CD4-positive, alpha-beta memory T cell (primary cell): ENCODE measurements around the gene CST6. TPM values are rescaled to one million over a fixed set of nuclear protein-coding genes. Genes with fewer than 3 reads are reported as not detected.
A peak's percentile ranks its signal among the peaks of the same experiment; 100 is the strongest.

ENCODE experiments used
- CTCF ChIA-PET: fragments of 350-600 bp; sonication (Branson Sonifier 250); formaldehyde crosslinking; loops from one replicate; lab custom pipeline; 2021; ENCODE audit warnings: inconsistent platforms; ENCODE audit not compliant: partially characterized antibody; lab: Charles Lee
- POLR2A ChIA-PET: fragments of 350-600 bp; sonication (Branson Sonifier 250); formaldehyde crosslinking; loops from one replicate; lab custom pipeline; 2021; ENCODE audit not compliant: partially characterized antibody; lab: Charles Lee
- DNase-seq, 5 donors: peaks; one replicate each; pipeline versions ENCODE4 v3.0.0 to v3.0.0-alpha.2; 2020 to 2022; ENCODE audit warnings: mixed read lengths in 1 of 5
- H3K27ac ChIP-seq: one replicate; pipeline ENCODE4 v1.7.0; 2013; ENCODE audit warnings: low read depth, low read length
- H3K27me3 ChIP-seq: 2 replicates; pipeline ENCODE4 v1.7.0; 2013; ENCODE audit warnings: mild to moderate bottlenecking, low read length, moderate library complexity; ENCODE audit not compliant: insufficient read depth
- H3K36me3 ChIP-seq: 2 replicates; pipeline ENCODE4 v1.7.0; 2013; ENCODE audit warnings: mild to moderate bottlenecking, low read length, moderate library complexity; ENCODE audit not compliant: insufficient read depth
- H3K4me1 ChIP-seq: 2 replicates; pipeline ENCODE4 v1.7.0; 2013; ENCODE audit warnings: mild to moderate bottlenecking, low read length, moderate library complexity; ENCODE audit not compliant: insufficient read depth
- H3K4me3 ChIP-seq, 2 donors: one replicate each; pipeline ENCODE4 v1.7.0; 2013; ENCODE audit warnings: low read length in 2 of 2, mild to moderate bottlenecking in 1 of 2
- H3K9me3 ChIP-seq, 2 donors: one replicate each; pipeline ENCODE4 v1.7.0; 2013; ENCODE audit warnings: low read length in 2 of 2, control low read depth in 1 of 2; ENCODE audit not compliant: control insufficient read depth in 1 of 2
- H3K27ac Mint-ChIP-seq, 7 donors: one replicate each; pipeline ENCODE4 v1.8.0; 2020 to 2021; ENCODE audit warnings: mixed read lengths in 7 of 7, mild to moderate bottlenecking in 6 of 7, inconsistent platforms in 3 of 7, moderate library complexity in 3 of 7
- H3K27me3 Mint-ChIP-seq, 2 donors: one replicate each; pipeline ENCODE4 v1.8.0; 2020 to 2021; ENCODE audit warnings: mixed read lengths in 2 of 2
- H3K36me3 Mint-ChIP-seq, 2 donors: one replicate each; pipeline ENCODE4 v1.8.0; 2020 to 2021; ENCODE audit warnings: mixed read lengths in 2 of 2, inconsistent platforms in 1 of 2, mild to moderate bottlenecking in 1 of 2
- H3K4me1 Mint-ChIP-seq, 4 donors: one replicate each; pipeline ENCODE4 v1.8.0; 2020 to 2021; ENCODE audit warnings: mixed read lengths in 4 of 4, mild to moderate bottlenecking in 1 of 4
- H3K4me3 Mint-ChIP-seq, 8 donors: one replicate each; pipeline ENCODE4 v1.8.0; 2020 to 2021; ENCODE audit warnings: mixed read lengths in 8 of 8, mild to moderate bottlenecking in 7 of 8, moderate library complexity in 6 of 8, inconsistent platforms in 3 of 8
- H3K9me3 Mint-ChIP-seq, 8 donors: one replicate each; pipeline ENCODE4 v1.8.0; 2020 to 2021; ENCODE audit warnings: mixed read lengths in 8 of 8, mild to moderate bottlenecking in 5 of 8, inconsistent platforms in 3 of 8, moderate library complexity in 1 of 8
- intact Hi-C: fragments of 100-400 bp; cut with micrococcal nuclease; formaldehyde crosslinking; loops from one replicate; pipeline ENCODE4 v1.15.1; 2023
- polyA plus RNA-seq, 2 donors: library from polyadenylated mRNA; unstranded; fragments of 300-500 nt; fragmentation: Illumina TruSeq; gene quantifications; one replicate each; pipeline ENCODE4 v1.2.3, GENCODE V29; 2021
- total RNA-seq, 2 experiments: library from RNA; stranded (reverse); gene quantifications; one replicate each; pipeline ENCODE4 v1.2.3, GENCODE V29; 2021

Gene CST6
- total and polyA plus RNA-seq, 4 experiments from 2014 or later: not detected

DNA sequence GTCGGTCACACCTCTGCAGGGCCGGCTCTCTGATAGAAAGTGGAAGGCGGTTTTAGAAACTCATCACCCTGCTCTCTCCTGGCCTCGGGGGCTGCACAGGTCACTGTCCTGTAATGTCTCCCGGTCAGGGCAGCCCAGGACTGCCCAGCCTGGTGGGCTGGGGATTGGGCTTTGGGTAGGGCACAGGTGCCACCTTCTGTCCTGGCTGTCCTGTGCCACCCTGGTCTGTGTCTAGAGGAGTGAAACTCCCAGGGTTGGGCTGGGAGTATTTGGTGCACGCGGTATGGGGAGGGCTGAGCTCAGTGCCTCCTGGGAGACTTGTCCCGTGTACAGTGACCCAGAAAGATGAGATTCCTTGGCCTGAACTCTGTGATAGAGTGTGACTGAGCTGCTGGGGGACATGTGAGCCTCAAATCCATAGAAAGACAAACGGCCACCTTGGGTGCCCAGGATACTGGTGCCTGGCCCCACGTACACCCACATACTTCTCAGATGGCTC is 32.5 kb upstream of the CST6 start:
- Mint-ChIP-seq H3K4me3 (no peak overlapping the region), H3K36me3 (peaks cover 15 to 36% of the 10 kb centered on the region in 2 donors), H3K27ac (no peak overlapping the region), H3K9me3 (no peaks in the 10 kb centered on the region), H3K4me1 (peaks cover 0 to 4% (median under 1%) of the 10 kb centered on the region in 4 donors), H3K27me3 (no peaks in the 10 kb centered on the region)
- H3K27ac ChIP-seq: no peak overlapping the region
- ChIA-PET CTCF (interaction anchor here (1.2 to 2.0 kb wide), 2 partner anchors 10 to 268 kb away, joined by 3 to 11 read pairs; partner anchors contain the start of gene KAT5), POLR2A (interaction anchor here (0.8 to 1.1 kb wide), 2 partner anchors 90 to 128 kb away, joined by 3 read pairs; no protein-coding TSS in a partner anchor)
- H3K9me3 ChIP-seq: no peaks in the 10 kb centered on the region
- intact Hi-C loops: no loop called here
- DNase-seq: peak in 1 of 5 donors; percentile 8
- no peaks in the 10 kb centered on the region for H3K4me1 ChIP-seq
- H3K36me3 ChIP-seq: peaks cover 24% of the 10 kb centered on the region
- no peak overlapping the region for H3K4me3 ChIP-seq
- no peaks in the 10 kb centered on the region for H3K27me3 ChIP-seq

GRCh38 chr11:65981101-65981740 is 30.6 kb upstream of the CST6 start:
- Histone ChIP-seq H3K36me3 (peaks cover 20% of the 10 kb centered on the region), H3K4me3 (no peak overlapping the region), H3K27ac (no peak overlapping the region), H3K4me1 (no peaks in the 10 kb centered on the region), H3K27me3 (no peaks in the 10 kb centered on the region), H3K9me3 (no peaks in the 10 kb centered on the region)
- ChIA-PET POLR2A (interaction anchor here (0.8 to 1.4 kb wide), 3 partner anchors 19 to 96 kb away, joined by 3 read pairs; partner anchors contain the start of gene SART1), CTCF (no interaction called here)
- H3K9me3 Mint-ChIP-seq: no peaks in the 10 kb centered on the region
- H3K4me1 Mint-ChIP-seq: peaks cover 0 to 2% (median 0%) of the 10 kb centered on the region in 4 donors
- intact Hi-C loops: no loop called here
- no peak overlapping the region for H3K4me3 Mint-ChIP-seq
- peak in 1 of 5 donors; percentile 16 for DNase-seq
- H3K27ac Mint-ChIP-seq: peak overlapping the region in 2 of 7 donors; percentile 50 to 63
- H3K36me3 Mint-ChIP-seq: peaks cover 8 to 27% of the 10 kb centered on the region in 2 donors
- H3K27me3 Mint-ChIP-seq: no peaks in the 10 kb centered on the region

DNA sequence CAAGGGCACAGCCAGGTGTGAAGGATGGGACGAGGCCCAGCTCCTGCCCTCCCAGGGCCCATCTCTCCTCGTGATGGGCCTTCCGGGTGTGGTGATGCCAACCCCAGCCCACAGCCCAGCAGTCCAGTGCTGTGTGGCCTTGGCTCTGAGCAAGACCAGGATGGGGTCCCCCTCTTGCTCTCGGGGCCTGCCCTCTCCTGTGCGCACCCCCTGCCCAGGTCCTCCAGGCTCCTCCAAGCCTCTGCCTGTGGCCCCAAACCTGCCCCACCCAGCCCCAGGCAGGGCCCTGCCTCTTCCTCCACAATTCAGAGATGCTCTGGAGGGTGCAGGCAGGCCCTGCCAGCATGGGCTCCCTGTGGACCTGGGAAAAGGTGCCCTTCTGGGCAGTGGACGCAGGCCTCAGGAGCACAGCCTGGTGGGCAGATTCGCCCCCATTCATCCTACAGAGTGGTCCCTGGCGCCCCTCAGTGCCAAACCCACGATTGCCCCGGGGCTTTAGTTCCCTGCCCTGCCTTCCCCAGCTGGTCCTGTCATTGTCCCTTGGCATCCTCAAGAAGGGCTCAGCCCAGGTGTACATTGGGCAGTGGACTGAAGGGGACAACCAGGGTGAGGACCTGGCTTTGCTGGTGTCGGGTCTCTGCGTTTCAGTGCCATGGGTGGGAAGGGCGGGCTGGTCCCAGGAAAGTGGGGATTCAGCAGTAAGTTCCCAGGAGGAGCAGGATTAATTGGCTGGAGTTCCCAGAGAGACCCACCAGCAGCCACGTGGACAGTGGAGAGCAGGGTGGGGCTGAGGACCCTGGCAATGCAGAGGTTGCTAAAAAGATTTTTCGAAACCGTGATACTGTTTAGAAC is 29.6 kb upstream of the CST6 start:
- ChIA-PET POLR2A (interaction anchor here (0.9 to 1.4 kb wide), 3 partner anchors 20 to 97 kb away, joined by 3 to 6 read pairs (median 3); partner anchors contain the start of gene SART1), CTCF (interaction anchor here (0.6 to 13.9 kb wide), 2 partner anchors 95 to 160 kb away, joined by 3 to 255 read pairs; partner anchors contain the start of genes CCDC85B and FIBP)
- Mint-ChIP-seq H3K9me3 (no peaks in the 10 kb centered on the region), H3K27me3 (no peaks in the 10 kb centered on the region), H3K36me3 (peaks cover 8 to 20% of the 10 kb centered on the region in 2 donors), H3K4me1 (peaks cover 0 to 2% (median 0%) of the 10 kb centered on the region in 4 donors), H3K27ac (no peak overlapping the region), H3K4me3 (no peak overlapping the region)
- Histone ChIP-seq H3K4me3 (no peak overlapping the region), H3K27me3 (no peaks in the 10 kb centered on the region), H3K36me3 (peaks cover 16% of the 10 kb centered on the region), H3K4me1 (no peaks in the 10 kb centered on the region), H3K27ac (no peak overlapping the region), H3K9me3 (no peaks in the 10 kb centered on the region)
- DNase-seq: peak in 1 of 5 donors; percentile 30
- intact Hi-C loops: no loop called here

DNA sequence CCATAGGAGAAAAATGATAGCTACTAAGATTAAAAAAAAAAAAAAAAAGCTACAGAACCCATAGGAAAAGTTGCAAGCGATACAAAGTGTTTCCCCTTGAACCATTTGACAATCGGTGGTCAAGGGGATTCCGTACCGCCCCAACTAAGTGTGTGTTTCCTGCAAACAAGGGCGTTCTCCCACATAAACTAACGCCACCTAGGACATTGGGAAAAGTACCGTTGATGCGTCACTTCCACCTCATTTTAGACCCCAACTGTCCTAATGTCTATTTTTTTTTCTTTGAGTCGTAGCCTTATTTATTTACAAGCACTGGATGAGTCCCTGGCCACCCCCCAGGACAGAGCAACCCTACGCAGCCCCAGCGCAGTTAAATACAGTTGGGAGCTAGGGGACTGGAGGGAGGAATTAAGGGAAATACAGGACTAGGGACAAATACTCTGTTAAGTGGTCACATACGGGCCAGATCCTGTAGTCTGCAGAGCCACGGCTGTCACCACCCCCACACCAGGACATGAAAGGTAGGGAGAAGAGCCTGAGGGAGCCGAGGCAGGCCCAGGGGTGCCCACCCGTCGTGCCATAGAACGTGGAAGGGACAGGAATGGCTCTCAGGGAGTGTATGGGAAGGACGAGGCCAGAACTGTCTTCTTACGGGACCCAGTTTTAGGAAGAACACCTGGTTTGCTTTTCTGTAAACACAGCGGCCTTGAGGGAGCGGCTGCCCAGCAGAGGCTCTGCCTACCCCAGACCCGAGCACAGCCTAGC is 28.8 kb upstream of the CST6 start:
- H3K27me3 ChIP-seq: no peaks in the 10 kb centered on the region
- no peak overlapping the region for H3K27ac ChIP-seq
- H3K36me3 Mint-ChIP-seq: peaks cover 8 to 16% of the 10 kb centered on the region in 2 donors
- POLR2A ChIA-PET: interaction anchor here (1.3 kb wide), 1 partner anchor 98 kb away, joined by 6 read pairs; no protein-coding TSS in a partner anchor
- CTCF ChIA-PET: interaction anchor here (0.6 to 13.9 kb wide), 4 partner anchors 9 to 203 kb away, joined by 3 to 255 read pairs (median 5); partner anchors contain the start of genes CCDC85B and FIBP
- H3K9me3 Mint-ChIP-seq: no peaks in the 10 kb centered on the region
- intact Hi-C loops: no loop called here
- peaks cover 8% of the 10 kb centered on the region for H3K36me3 ChIP-seq
- H3K27ac Mint-ChIP-seq: peak overlapping the region in 1 of 7 donors; percentile 29
- H3K4me1 Mint-ChIP-seq: peaks cover 0 to 2% (median 0%) of the 10 kb centered on the region in 4 donors
- DNase-seq: no peak
- H3K4me3 ChIP-seq: no peak overlapping the region
- H3K4me1 ChIP-seq: no peaks in the 10 kb centered on the region
- H3K4me3 Mint-ChIP-seq: no peak overlapping the region
- H3K27me3 Mint-ChIP-seq: no peaks in the 10 kb centered on the region
- H3K9me3 ChIP-seq: no peaks in the 10 kb centered on the region

DNA sequence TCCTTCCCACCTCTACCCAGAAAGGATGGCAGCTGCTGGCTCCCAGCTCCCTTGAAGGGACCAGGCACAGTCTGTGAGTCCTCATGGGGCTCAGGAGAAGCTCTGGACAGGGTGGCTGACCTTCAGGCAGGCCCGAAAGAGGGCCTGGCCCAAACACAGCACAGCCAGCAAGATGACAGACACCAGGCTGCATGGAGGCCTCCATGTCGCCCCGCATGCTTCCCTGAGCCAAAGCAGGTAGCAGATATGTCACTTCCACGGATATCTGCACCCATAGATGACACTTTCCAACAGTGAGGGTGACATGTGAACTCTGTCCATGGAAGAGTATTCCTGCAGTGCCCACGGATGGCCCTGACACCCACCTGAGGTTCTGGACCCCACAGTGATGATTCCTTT is 28.2 kb upstream of the CST6 start:
- Mint-ChIP-seq H3K4me3 (no peak overlapping the region), H3K27me3 (no peaks in the 10 kb centered on the region), H3K27ac (no peak overlapping the region), H3K4me1 (peaks cover 0 to 2% (median 0%) of the 10 kb centered on the region in 4 donors), H3K9me3 (no peaks in the 10 kb centered on the region), H3K36me3 (peaks cover 8 to 13% of the 10 kb centered on the region in 2 donors)
- intact Hi-C loops: no loop called here
- Histone ChIP-seq H3K36me3 (peaks cover 8% of the 10 kb centered on the region), H3K9me3 (no peaks in the 10 kb centered on the region), H3K27ac (no peak overlapping the region), H3K27me3 (no peaks in the 10 kb centered on the region), H3K4me1 (no peaks in the 10 kb centered on the region), H3K4me3 (no peak overlapping the region)
- CTCF ChIA-PET: interaction anchor here (0.6 to 13.9 kb wide), 3 partner anchors 8 to 204 kb away, joined by 3 to 255 read pairs (median 7); partner anchors contain the start of genes CCDC85B and FIBP
- POLR2A ChIA-PET: interaction anchor here (1.3 kb wide), 1 partner anchor 99 kb away, joined by 6 read pairs; no protein-coding TSS in a partner anchor
- DNase-seq: peak in 1 of 5 donors; percentile 3

DNA sequence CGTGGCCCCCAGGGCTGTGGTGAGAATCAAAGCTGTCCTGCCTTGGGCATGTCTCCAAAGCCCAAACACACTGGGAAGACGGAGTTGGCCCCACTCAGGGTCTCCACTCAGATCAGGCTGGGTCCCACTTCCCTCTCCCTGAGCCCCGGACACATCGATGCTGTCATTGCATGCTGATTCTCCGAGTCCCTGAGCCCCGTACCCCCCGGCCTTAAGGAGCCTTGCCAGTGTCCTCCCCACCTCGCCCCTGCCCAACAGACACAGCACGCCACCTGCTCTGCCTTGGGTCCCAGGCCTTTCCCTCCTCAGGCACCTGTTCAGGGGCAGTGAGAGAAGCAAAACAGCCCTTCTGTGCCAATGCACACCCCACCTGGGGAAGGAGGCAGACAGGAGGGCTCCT is 24.5 kb upstream of the CST6 start:
- Mint-ChIP-seq H3K4me1 (peaks cover 5 to 7% (median 6%) of the 10 kb centered on the region in 4 donors), H3K36me3 (peaks cover 0 to 3% of the 10 kb centered on the region in 2 donors), H3K9me3 (no peaks in the 10 kb centered on the region), H3K27ac (peak overlapping the region in 1 of 7 donors; percentile 77), H3K4me3 (no peak overlapping the region), H3K27me3 (no peaks in the 10 kb centered on the region)
- ChIA-PET CTCF (interaction anchor here (13.9 kb wide), 1 partner anchor 100 kb away, joined by 255 read pairs; the partner anchor contains the start of genes CCDC85B and FIBP), POLR2A (interaction anchor here (1.5 kb wide), 1 partner anchor 276 kb away, joined by 6 read pairs; the partner anchor contains the start of gene KAT5)
- Histone ChIP-seq H3K27ac (no peak overlapping the region), H3K27me3 (no peaks in the 10 kb centered on the region), H3K4me1 (peaks cover 6% of the 10 kb centered on the region), H3K9me3 (no peaks in the 10 kb centered on the region), H3K36me3 (no peaks in the 10 kb centered on the region), H3K4me3 (no peak overlapping the region)
- peak in 1 of 5 donors; percentile 29 for DNase-seq
- intact Hi-C loops: no loop called here
